ENCODE data around the gene TCF3.

DNA sequence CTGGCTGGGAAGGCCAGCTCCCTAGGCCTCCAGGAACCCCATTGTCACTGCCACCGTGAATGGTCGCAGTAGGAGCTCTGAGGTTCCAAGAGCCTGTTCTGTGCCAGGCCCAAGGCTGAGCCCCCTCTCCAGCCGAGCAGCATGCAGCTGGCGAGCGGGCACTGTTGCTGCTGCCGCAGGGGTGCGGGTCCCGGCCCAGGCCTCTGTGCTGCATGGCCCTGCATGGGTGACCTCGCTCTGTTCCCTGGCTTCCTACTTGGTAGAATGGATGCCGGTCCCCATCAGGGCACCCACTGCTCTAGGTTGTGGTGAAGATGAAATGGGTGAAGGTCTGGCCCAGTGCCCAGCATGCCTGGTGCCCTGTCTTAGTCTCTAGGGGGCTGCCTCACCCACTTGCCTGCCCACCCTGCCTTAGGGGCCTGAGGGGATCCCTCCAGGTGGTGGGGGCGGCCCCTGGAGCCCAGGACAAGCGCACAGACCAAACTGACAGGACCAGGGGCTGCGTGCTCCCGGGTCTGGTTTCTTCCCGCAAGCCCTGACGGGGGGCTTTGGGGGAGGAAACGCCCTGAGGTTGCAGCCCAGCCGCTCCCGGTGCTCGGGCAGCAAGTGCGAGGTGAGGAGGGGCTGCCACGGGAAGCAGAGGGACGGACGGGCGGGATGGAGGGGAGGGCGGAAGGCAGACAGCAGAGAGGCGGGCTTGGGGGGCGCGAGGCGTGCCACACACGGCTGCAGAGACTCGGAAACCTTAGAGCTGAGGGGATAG is 38.4 kb downstream of the TCF3 start:
- TF ChIP-seq CTCF (IDR thresholded peaks at IDR 0.05) (no peak), POLR2A (IDR thresholded peaks at IDR 0.05) (no peak)
